GM18499 (cell line): Measurements from ENCODE around the gene PITPNM3.

ENCODE experiments used
- ATAC-seq: cut with Tn5 transposase; IDR thresholded peaks from one replicate; pipeline ENCODE4 v1.9.1; 2021; ENCODE audit warnings: moderate number of reproducible peaks; ENCODE audit not compliant: insufficient read depth, unreplicated experiment

PITPNM3 gene

GRCh38 chr17:6470146-6470718 is 86.1 kb downstream of the PITPNM3 start:
- no peak for ATAC-seq

GRCh38 chr17:6468051-6468790 is 88.1 kb downstream of the PITPNM3 start:
- ATAC-seq: no peak

GRCh38 chr17:6467567-6467966 is 88.8 kb downstream of the PITPNM3 start:
- no peak for ATAC-seq

GRCh38 chr17:6465206-6466003 is 91.0 kb downstream of the PITPNM3 start:
- ATAC-seq: no peak

- no peak for ATAC-seq
These were observed 91.8 kb downstream of the PITPNM3 start for GRCh38 chr17:6464446-6465041.

- ATAC-seq: no peak
These were observed 92.5 kb downstream of the PITPNM3 start for GRCh38 chr17:6463616-6464445.

- no peak for ATAC-seq
These were observed 93.7 kb downstream of the PITPNM3 start for GRCh38 chr17:6462692-6463091.

GRCh38 chr17:6461792-6462524 is 94.4 kb downstream of the PITPNM3 start:
- no peak for ATAC-seq

GRCh38 chr17:6461246-6461645 is 95.1 kb downstream of the PITPNM3 start:
- no peak for ATAC-seq

- ATAC-seq: no peak
These were observed 95.7 kb downstream of the PITPNM3 start for GRCh38 chr17:6460531-6461161.

- no peak for ATAC-seq
These were observed 97.8 kb downstream of the PITPNM3 start for GRCh38 chr17:6458460-6458950.

GRCh38 chr17:6457688-6458459 is 98.5 kb downstream of the PITPNM3 start:
- ATAC-seq: no peak

GRCh38 chr17:6456914-6457687 is 99.3 kb downstream of the PITPNM3 start:
- no peak for ATAC-seq

GRCh38 chr17:6456321-6456720 is 100.0 kb downstream of the PITPNM3 start:
- ATAC-seq: no peak

- no peak for ATAC-seq
These were observed 101.0 kb downstream of the PITPNM3 start for GRCh38 chr17:6455321-6455705.

- no peak for ATAC-seq
These were observed 101.6 kb downstream of the PITPNM3 start for GRCh38 chr17:6454495-6455320.
